Left cardiac atrium (tissue), 4 donors: ENCODE data around the gene TEKTIP1. TPM values are rescaled to one million over a fixed set of nuclear protein-coding genes. Genes with fewer than 3 reads are reported as not detected.
"Not testable (repeated sequence)": the region's sequence is repeated elsewhere in the genome, so short reads cannot be mapped to it uniquely, and the experiment has no call there.

Source experiments
- ATAC-seq, 2 donors: fragments of 200-7000 bp; cut with Tn5 transposase; one replicate each; pipeline ENCODE4 v1.9.1; 2020; ENCODE audit warnings: mild to moderate bottlenecking in 2 of 2, moderate library complexity in 2 of 2
- DNase-seq: peaks from one replicate; pipeline ENCODE4 v3.0.0-alpha.2; 2020
- intact Hi-C, 2 donors: fragments of 100-400 bp; cut with DNase I; formaldehyde crosslinking; loops; one replicate each; pipeline versions ENCODE4 v1.14.1 to v1.15.1; 2022 to 2023
- total RNA-seq, 2 donors: library from RNA; stranded (reverse); fragmentation: NEBNext Ultra II Directional; extraction: Animal tissue kit (Norgen Biotek cat#: 25700); gene quantifications; one replicate each; pipeline ENCODE4 v1.2.1, GENCODE V29; 2021
- donor health status: DM: no; HTN: yes; CAD: no.
- donor health status: DM: no; HTN: yes; CAD: no; lungs with severe emphysema.
- donor health status: DM: yes; HTN: yes; CAD: no.
- donor health status: Dilated cardiomyopathy.

Gene TEKTIP1
- total RNA-seq, 2 donors from 2014 or later, result 0.52 TPM; not detected in 1

GRCh38 chr19:3520166-3521103 lies 18.5 kb upstream of the TEKTIP1 start:
- ATAC-seq (peak in 1 of 2 donors; percentile 12), DNase-seq (no peak)
- intact Hi-C loops, result no loop called here

DNA sequence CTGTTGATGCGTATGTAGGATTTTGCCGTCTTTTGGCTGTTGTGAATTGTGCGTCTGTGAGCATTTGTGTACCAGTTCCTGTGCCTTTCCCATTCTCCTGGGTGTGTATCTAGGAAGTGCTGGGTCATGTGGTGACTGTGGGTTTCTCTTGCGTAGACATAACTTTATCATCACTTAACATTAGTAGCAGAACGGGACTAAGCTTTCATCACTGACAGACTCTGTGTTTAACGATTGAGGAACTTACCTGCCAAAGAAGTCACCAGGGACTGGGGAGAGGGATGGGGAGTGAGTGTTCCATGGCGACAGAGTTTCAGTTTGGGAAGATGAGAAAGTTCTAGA lies 17.9 kb upstream of the TEKTIP1 start:
- no peak for DNase-seq
- intact Hi-C loops, result no loop called here
- ATAC-seq, result no peak

DNA sequence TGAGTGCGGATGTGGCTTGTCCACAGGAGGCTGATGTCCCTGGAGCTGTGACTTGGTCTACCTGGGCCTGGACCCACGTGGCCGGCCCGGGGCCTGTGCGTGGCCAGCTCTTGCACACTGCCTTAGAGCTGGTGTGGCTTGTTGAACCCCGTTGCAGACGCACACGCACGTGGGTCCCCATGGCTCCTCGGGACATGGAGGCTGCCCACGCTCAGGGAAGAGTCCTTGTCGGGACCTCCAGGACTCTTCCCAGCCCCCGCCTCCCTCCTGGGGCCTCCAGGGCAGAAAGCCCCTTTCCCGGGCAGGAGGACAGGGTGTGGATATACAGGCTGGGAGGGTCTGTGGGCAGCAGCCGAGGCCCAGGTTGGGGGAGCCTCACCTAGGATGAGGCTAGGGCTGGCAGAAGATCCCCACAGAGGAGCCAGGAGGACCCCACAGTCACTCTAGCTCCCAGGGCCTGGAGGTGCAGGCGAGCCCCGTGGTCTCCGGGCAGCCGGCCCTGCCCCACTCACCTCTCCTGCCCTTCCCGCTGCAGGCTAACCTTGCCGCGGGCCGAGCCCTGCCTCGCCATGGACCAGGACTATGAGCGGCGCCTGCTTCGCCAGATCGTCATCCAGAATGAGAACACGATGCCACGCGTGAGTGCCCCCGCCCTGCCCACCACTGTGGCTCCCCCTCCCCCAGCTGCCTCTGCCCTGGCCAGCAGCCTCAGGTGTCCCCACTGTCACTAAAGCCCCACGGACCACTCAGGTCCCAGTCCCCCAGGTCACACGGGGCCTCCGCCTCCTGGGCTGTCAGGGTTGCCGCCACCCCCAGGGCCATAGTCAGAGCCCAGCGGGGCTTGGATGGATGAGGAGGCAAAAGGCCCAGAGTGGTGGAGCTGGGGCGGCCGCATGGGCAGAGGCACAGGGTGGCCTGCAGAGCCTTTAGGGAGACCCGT lies 16.3 kb upstream of the TEKTIP1 start:
- intact Hi-C loops, result no loop called here
- no peak for DNase-seq
- no peak for ATAC-seq

DNA sequence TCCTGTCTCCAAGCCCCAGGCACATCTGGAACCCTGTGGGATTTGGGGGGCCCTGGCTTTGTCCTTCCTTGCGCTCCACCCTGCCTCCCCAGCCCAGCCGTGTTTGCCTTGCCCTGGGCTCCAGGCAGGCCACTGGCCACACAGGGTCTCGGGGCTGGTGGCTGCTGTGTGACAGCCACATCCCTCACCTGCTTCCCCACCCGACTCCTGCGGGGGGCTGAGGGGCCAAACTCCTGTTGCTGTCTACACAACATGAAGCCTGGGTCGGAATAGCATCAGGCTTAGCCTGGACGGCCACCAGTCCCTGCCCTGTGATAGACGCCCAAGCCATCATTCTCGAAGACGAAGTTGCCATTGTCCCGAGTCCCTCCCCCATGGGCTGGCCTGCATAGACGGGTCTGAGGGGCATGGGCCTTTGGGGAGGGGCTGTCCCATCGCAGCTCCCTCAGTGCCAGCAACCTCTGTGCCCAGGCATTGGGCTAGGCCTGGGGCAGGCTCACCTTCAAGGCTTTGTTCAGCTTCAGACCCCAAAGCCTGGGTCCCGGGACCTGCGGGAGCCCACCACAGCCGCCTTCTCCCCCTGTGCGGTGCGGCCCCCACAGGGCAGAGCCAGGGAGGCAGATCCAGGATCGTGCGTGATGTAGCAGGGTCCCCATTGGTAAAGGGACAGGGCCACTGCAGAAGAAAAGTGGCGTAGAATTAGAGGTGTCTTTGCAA lies 15.5 kb upstream of the TEKTIP1 start:
- intact Hi-C loops, result no loop called here
- ATAC-seq (no peak), DNase-seq (no peak)

DNA sequence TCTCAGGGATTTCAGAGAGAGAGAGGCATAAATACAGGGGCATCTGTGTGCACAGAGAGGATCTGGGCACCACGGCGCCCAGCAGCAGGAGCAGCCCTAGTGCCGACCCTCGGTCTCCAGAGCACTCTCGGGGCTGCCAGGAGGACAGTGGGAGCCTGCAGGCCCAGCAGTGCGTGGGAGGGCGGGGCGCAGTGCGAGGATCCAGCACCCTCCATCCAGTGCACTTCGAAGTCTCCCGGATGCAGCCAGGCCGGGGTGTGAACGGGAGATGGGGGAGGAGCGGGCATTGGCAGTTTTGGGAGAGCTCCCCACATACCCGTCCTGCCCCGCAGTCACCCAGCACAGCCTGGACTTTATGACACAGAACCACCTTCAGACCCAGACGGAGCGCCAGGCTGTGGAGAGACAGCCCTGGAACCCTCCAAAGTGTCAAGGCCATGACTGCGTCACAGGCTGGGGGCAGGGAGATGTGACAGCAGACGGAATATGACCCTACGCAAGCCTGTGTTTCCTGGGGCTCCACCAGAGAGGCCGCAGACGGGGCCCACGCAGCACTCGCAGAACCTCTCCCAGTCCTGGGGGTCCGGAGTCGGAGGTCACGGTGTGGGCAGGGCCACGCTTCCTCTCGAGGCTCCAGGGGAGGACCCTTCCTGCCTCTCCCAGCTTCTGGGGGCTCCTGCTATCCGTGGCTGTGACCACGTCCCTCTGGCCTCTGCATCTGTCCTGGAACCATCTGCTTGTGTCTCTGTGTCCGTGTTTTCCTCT lies 14.7 kb upstream of the TEKTIP1 start:
- no peak for DNase-seq
- intact Hi-C loops, result no loop called here
- ATAC-seq, result no peak

- intact Hi-C loops, result no loop called here
- DNase-seq (no peak), ATAC-seq (no peak)
These were observed 14.0 kb upstream of the TEKTIP1 start for GRCh38 chr19:3524904-3525451.

DNA sequence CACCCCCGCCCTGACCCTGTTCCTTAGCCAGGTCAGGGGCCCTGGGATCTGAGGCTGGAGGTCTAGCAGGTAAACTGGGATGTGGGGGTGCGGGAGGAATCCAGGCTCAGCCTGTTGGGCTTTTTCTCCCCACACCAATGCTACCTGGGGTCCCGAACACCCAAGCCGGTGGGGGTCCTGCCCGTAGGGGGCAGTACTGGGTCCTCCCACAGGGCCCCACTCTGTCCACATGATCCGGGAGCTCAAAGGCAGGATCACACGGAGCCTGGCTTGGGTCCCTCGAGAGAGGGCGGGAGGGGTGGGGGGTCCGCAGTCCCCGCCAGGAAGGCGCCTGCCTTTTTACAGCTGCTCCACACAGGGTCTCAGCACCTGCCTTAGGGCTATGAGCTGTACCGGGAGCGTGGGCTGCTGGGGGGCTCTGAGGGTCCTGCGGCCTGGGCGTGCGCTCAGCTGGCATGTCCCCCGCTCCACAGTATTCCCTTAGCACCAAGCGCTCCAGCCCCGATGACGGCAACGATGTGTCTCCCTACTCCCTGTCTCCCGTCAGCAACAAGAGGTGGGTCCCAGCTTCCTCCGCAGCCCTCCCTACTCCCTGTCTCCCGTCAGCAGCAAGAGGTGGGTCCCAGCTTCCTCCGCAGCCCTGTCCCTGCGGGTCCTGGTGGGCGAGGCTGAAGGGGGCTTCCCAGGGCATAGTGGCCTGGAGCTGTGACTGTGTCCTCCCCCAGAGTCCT lies 12.3 kb upstream of the TEKTIP1 start:
- intact Hi-C loops, result no loop called here
- ATAC-seq (no peak), DNase-seq (no peak)

- intact Hi-C loops, result no loop called here
- no peak for ATAC-seq
These were observed 11.6 kb upstream of the TEKTIP1 start for GRCh38 chr19:3527238-3527910.

DNA sequence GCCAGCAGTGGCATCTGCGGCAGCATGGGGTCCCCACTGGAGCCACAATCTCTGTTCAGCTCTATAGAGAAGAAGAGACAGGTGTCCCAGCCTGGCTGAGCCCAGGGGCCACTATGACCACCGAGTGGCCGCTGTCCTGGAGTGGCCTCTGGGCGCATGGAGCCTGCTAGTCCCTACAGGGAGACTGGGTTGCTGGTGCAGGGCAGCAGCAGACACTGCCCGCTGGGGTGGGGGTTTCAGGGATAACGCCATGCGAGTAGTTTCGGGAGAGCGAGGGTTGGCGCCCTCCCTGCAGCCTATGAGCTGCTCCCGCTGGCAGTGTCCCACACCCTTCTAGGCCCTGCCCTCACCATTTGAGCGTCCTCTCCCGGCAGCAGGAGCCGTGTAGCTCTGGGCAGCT lies 10.9 kb upstream of the TEKTIP1 start:
- DNase-seq (no peak), ATAC-seq (no peak)
- intact Hi-C loops, result no loop called here

More at GRCh38 chr19:3527238-3527910, 11.6 kb upstream of the TEKTIP1 start:
- no peak for DNase-seq

DNA sequence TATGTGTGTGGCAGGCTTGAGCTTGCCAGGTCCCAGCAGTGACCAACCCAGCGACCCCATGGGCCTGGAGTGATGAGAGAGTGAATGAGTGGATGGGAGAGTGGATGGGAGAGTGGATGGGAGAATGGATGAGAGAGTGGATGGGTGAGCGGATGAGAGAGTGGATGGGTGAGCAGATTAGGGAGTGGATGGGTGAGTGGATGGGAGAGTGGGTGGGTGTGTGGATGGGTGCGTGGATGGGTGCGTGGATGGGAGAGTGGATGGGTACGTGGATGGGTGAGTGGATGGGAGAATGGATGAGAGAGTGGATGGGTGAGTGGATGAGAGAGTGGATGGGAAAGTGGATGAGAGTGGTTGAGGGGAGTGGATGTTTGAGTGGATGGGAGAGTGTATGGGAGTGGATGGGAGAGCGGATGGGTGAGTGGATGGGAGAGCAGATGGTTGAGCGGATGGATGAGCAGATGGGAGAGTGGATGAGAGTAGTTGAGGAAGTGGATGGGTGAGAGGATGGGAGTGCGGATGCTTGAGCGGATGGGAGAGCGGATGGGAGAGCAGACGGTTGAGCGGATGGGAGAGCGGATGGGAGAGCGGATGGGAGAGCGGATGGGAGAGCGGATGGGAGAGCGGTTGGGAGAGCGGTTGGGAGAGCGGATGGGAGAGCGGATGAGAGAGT lies 10.3 kb upstream of the TEKTIP1 start:
- ATAC-seq (no peak), DNase-seq (no peak)
- intact Hi-C loops, result no loop called here

DNA sequence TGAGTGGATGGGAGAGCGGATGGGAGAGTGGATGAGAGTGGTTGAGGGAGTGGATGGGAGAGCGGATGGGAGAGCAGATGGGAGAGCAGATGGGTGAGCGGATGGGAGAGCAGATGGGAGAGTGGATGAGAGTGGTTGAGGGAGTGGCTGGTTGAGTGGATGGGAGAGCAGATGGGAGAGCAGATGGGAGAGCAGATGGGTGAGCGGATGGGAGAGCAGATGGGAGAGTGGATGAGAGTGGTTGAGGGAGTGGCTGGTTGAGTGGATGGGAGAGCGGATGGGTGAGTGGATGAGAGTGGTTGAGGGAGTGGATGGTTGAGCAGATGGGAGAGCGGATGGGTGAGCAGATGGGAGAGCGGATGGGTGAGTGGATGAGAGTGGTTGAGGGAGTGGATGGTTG lies 9.7 kb upstream of the TEKTIP1 start:
- intact Hi-C loops, ATAC-seq, DNase-seq: not testable (repeated sequence)

DNA sequence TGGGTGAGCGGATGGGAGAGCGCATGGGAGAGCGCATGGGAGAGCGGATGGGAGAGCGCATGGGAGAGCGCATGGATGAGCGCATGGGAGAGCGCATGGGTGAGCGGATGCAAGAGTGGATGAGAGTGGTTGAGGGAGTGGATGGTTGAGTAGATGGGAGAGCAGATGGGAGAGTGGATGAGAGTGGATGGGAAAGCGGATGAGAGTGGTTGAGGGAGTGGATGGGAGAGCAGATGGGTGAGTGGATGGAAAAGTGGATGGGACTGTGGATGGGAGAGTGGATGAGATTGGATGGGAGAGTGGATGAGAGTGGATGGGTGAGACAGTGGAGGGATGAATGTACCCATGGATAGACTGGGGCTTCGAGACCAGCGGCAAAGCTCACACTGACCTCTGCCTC lies 8.6 kb upstream of the TEKTIP1 start:
- ATAC-seq (no peak), DNase-seq (no peak)
- intact Hi-C loops, result no loop called here

GRCh38 chr19:3531716-3532115 lies 7.3 kb upstream of the TEKTIP1 start:
- DNase-seq (no peak), ATAC-seq (no peak)
- intact Hi-C loops, result no loop called here

GRCh38 chr19:3532154-3532786 lies 6.7 kb upstream of the TEKTIP1 start:
- no peak for ATAC-seq
- intact Hi-C loops, result no loop called here
- no peak for DNase-seq

GRCh38 chr19:3533033-3533432 lies 5.9 kb upstream of the TEKTIP1 start:
- DNase-seq (no peak), ATAC-seq (no peak)
- intact Hi-C loops, result no loop called here

DNA sequence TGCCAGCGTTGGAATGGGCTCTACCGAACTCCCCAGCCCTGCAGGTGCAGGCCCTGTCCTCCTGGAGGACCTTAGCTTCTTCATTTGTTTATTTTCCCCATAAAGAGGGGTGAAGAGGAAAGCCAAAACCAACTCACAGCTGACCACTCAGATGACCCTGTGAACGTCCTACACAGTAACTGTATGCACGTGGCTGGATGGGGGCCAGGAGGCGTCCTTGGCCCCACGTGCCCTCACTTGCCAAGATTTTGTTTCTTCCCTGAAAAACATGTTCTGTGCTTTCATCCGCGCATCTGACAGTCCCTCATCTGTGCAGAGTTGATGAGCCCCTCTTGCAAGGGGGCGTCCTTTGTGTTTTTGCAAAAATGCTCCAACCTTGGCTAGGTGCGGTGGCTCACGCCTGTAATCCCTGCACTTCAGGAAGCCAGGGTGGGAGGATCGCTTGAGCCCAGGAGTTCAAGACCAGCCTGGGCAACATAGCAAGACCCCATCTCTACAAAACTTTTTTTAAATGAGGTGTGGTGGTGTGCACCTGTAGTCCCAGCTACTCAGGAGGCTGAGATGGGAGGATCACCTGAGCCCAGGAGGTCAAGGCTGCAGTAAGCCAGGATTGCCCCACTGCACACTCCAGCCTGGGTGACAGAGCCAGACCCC lies 5.3 kb upstream of the TEKTIP1 start:
- DNase-seq (no peak), ATAC-seq (no peak)
- intact Hi-C loops, result no loop called here
